NCI-H2029 (cell line): ENCODE measurements around the gene FLNC.
A peak's percentile ranks its signal among the peaks of the same experiment; 100 is the strongest.

Source experiments
- DNase-seq: peaks from one replicate; lab custom pipeline; 2025; lab: John Stamatoyannopoulos, UW

The FLNC gene

GRCh38 chr7:128893251-128894100 is 63.3 kb downstream of the FLNC start:
- DNase-seq, result no peak

DNA sequence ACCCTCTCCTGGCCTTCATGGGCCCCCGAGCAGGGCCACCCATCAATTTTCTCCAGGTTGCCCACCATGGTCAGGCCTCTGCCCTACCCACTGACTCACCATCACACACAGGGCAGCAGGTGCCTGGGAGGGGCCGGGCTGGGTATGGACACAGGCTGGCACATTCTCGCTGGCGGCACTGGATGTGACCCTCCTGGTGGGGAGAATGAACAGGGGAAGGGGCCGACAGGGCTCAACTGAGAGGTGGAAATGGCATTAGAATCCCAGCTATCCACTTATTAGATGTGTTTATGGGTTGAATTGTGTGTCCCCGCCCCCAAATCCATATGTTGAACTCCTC is 63.9 kb downstream of the FLNC start:
- no peak for DNase-seq

GRCh38 chr7:128895320-128895719 is 65.1 kb downstream of the FLNC start:
- no peak for DNase-seq

DNA sequence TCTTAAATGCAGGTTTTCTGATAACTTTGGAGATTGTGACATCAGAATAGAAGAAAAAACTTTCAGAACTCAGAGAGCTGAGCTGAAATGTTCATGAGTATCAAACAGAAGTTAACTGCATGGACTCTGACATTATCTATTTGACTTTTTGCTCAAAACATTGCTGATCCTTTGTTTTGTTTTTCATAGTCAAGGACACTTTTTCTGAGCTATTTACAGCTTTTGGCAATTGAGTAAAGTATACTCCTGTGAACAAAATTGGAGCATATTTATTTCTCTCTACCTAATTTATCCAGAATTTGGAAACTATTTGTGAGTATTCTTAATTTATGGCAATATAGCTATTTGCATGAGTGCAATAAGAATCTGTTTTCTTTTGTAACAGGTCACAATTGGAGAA is 69.2 kb downstream of the FLNC start:
- DNase-seq, result no peak

DNA sequence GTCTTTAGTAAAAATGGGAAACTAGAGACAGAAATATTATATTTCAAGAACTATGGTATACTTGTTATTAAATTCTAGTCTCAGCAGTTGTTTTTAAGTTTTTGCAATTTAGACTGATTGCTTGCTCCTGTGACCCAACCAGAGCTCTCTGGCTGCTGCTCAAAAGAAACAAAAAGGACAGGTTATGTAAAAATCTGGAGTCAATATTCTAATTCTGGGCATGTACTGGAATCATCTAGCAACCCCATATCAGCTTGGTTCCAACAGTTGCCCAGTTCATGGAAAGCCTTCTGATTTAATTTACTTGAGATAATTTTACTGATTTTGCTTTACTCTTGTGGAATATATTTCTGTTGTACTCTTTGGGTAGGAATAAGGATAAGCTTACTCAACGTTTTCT is 70.0 kb downstream of the FLNC start:
- no peak for DNase-seq

- no peak for DNase-seq
These were observed 72.8 kb downstream of the FLNC start for GRCh38 chr7:128902761-128903585.

DNA sequence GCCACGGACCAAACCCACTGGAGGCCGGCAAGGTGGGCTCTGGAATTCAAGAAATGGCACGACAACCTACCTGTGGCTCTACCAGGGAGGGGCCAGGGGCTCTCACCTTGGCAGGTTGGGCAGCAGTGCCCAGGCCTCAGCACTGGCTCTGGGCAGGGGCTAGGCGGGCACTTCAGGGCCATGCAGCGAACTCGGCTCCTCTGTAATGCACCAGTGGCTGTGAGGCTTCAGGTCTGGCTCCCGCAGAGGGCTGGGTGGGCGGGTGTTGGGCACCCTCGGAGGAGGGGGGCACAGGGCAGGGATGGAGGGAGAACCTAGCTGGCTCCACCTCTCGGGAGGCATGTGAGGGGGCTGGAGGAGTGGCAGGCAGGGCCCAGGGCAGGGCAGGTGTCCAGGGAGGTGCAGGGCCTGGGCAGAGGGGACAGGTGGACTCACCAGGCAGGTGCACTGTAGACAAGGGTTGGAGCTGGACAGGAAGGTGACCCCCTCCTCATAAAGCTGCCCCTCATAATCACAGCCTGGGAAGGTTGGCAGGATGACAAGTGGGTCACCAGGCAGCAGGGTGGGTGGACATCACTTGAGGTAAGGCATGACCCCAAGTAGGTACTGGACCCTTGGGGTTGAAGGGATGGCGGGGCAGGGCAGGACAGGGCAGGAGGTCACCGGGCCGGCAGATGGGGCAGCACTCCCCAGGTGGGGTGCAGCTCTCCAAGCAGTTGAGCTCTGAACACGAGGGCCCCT is 73.6 kb downstream of the FLNC start:
- no peak for DNase-seq

DNA sequence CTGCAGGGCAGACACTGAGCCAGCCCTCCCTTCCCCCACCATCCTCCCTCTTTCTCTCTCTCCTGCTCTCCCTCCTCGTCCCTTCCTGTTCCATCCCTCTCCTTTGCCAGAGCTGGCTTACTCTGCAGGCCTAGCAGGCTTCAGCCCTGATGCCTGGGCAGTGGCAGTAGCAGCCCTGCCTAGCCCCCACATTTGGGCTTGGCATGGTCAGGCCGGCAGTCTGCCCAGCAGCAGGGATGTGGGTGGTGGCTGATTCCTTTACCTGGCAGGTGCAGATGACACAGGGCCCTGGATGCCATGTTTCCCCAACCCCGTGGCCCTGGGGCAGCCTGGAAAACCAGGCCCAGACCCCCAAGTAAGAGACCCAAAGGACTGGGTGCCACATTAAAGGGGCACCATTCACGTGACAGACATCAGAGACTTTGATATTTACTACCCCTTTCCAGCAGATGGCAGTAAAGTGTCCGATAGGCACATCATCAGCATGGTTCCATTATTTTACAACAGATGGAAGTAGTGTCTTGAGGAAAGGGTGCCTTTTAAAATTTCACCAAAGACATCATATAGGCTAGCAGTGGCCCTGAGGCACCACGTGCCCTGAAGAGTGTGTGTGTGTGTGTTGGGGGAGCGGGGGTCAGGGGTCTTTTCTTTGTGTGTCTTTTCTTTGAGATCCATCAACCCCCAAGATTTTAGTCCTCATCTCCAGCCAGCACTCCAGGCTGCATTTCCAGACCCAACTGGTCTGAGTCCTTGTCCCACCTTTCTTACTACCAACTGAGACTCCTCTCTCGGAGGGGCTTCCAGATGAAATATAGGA is 74.4 kb downstream of the FLNC start:
- DNase-seq, result peak; percentile 38

DNA sequence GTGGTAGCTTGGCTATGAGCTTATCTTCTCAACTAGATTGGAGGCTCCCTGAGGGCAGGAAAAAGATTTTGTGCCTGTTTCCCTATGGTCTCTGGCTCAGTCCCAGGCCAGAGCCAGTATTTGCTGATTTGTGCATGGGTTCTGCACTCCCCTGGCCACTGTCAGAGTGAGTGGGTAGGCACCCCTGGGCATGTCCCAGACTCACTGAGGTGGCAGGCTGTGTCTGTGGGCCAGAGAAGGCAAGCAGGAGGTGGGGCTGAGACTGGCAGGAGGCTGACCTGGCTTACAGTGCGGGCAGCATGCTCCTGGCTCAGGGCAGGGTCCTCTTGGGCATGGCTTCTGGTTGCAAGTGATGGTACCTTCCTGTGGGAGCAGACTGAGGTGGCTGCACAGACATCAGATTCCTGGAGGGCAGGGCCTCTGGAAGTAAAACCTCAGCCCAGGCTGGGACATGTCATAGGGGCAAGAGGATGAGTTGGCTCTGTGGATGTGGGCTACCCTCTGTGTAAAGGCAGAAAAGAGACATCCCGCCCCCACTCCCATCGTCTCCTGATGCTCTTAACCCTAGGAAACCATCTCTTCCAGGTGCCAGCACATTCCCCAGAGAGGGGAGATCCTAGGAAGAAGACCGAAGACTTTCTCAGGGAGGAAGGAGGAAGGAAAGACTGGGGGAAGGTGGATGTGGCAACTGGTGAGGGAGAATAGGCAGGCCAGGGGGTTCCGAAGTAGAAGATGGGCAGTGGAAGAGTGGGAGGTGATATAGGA is 76.0 kb downstream of the FLNC start:
- DNase-seq, result no peak

- DNase-seq, result no peak
These were observed 76.8 kb downstream of the FLNC start for GRCh38 chr7:128906766-128907559.
